Upper lobe of right lung (tissue), 1 donor: ENCODE data around the gene OSBPL3. TPM values are rescaled to one million over a fixed set of nuclear protein-coding genes. Genes with fewer than 3 reads are reported as not detected.

Experiments used
- ATAC-seq: fragments of 200-7000 bp; cut with Tn5 transposase; one replicate; pipeline ENCODE4 v1.9.1; 2020; ENCODE audit warnings: mild to moderate bottlenecking, moderate library complexity
- DNase-seq: peaks from one replicate; pipeline ENCODE4 v3.0.0-alpha.2; 2020
- H3K27ac ChIP-seq: fragments of 200-600 bp; one replicate; pipeline ENCODE4 v1.8.0; 2022
- H3K27me3 ChIP-seq: fragments of 200-600 bp; one replicate; pipeline ENCODE4 v1.8.0; 2022; ENCODE audit warnings: mild to moderate bottlenecking
- H3K36me3 ChIP-seq: fragments of 200-600 bp; one replicate; pipeline ENCODE4 v1.8.0; 2022
- H3K4me1 ChIP-seq: fragments of 200-600 bp; one replicate; pipeline ENCODE4 v1.8.0; 2022
- H3K4me3 ChIP-seq: fragments of 200-600 bp; one replicate; pipeline ENCODE4 v1.8.0; 2022; ENCODE audit warnings: mild to moderate bottlenecking
- H3K9me3 ChIP-seq: fragments of 200-600 bp; one replicate; pipeline ENCODE4 v1.8.0; 2022
- intact Hi-C: fragments of 100-400 bp; cut with DNase I; formaldehyde crosslinking; loops from one replicate; pipeline ENCODE4 v1.11.0; 2022
- total RNA-seq: library from RNA; stranded (reverse); fragmentation: NEBNext Ultra II Directional; extraction: Animal tissue kit (Norgen Biotek cat#: 25700); gene quantifications from one replicate; pipeline ENCODE4 v1.2.1, GENCODE V29; 2021
- TF ChIP-seq, protein P1 (sequence below): fragments of 200-600 bp; IDR thresholded peaks from one replicate; pipeline ENCODE4 v1.8.0; 2022; ENCODE audit warnings: antibody characterized with exemption
- donor health status: DM: no; HTN: yes; CAD: no; lungs with severe emphysema.

Gene OSBPL3
- total RNA-seq, 1 donor from 2014 or later: 23.7 TPM

GRCh38 chr7:24869572-24869971 lies 110.4 kb downstream of the OSBPL3 start:
- intact Hi-C loops: no loop called here
- Histone ChIP-seq H3K9me3 (no peaks in the 10 kb centered on the region), H3K27ac (no peak overlapping the region), H3K4me3 (no peak overlapping the region), H3K27me3 (no peaks in the 10 kb centered on the region), H3K4me1 (no peaks in the 10 kb centered on the region), H3K36me3 (no peaks in the 10 kb centered on the region)
- TF ChIP-seq, protein P1, sequence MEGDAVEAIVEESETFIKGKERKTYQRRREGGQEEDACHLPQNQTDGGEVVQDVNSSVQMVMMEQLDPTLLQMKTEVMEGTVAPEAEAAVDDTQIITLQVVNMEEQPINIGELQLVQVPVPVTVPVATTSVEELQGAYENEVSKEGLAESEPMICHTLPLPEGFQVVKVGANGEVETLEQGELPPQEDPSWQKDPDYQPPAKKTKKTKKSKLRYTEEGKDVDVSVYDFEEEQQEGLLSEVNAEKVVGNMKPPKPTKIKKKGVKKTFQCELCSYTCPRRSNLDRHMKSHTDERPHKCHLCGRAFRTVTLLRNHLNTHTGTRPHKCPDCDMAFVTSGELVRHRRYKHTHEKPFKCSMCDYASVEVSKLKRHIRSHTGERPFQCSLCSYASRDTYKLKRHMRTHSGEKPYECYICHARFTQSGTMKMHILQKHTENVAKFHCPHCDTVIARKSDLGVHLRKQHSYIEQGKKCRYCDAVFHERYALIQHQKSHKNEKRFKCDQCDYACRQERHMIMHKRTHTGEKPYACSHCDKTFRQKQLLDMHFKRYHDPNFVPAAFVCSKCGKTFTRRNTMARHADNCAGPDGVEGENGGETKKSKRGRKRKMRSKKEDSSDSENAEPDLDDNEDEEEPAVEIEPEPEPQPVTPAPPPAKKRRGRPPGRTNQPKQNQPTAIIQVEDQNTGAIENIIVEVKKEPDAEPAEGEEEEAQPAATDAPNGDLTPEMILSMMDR: no peak
- ATAC-seq: no peak
- no peak for DNase-seq

DNA sequence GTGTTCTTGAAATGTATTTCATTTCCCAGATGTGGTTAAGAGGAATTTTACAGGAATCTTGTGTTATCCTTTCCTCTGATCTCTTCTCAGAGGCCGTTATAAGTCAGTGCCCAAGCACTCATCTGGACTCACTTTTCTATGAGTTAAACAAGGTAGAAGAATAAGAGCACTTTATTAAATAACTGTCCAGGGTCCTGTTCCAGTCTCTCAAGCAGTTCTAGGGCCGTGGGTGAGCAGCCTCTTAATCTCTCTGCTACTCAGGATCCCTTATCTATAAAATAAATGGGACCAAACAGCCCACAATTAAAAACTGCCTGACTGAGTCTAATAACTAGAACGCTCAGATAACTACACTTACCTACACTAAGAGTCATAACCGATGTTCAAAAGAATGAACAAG lies 111.2 kb downstream of the OSBPL3 start:
- ATAC-seq: no peak
- Histone ChIP-seq H3K27ac (no peak overlapping the region), H3K4me3 (no peak overlapping the region), H3K9me3 (no peaks in the 10 kb centered on the region), H3K36me3 (no peaks in the 10 kb centered on the region), H3K27me3 (no peaks in the 10 kb centered on the region), H3K4me1 (no peaks in the 10 kb centered on the region)
- intact Hi-C loops: no loop called here
- DNase-seq: no peak
- TF ChIP-seq, protein P1: no peak

- Histone ChIP-seq H3K9me3 (no peaks in the 10 kb centered on the region), H3K27ac (no peak overlapping the region), H3K4me3 (no peak overlapping the region), H3K27me3 (no peaks in the 10 kb centered on the region), H3K4me1 (no peaks in the 10 kb centered on the region), H3K36me3 (no peaks in the 10 kb centered on the region)
- intact Hi-C loops: no loop called here
- no peak for ATAC-seq
- TF ChIP-seq, protein P1: no peak
- no peak for DNase-seq
Measured at GRCh38 chr7:24866004-24866615, 113.9 kb downstream of the OSBPL3 start.

DNA sequence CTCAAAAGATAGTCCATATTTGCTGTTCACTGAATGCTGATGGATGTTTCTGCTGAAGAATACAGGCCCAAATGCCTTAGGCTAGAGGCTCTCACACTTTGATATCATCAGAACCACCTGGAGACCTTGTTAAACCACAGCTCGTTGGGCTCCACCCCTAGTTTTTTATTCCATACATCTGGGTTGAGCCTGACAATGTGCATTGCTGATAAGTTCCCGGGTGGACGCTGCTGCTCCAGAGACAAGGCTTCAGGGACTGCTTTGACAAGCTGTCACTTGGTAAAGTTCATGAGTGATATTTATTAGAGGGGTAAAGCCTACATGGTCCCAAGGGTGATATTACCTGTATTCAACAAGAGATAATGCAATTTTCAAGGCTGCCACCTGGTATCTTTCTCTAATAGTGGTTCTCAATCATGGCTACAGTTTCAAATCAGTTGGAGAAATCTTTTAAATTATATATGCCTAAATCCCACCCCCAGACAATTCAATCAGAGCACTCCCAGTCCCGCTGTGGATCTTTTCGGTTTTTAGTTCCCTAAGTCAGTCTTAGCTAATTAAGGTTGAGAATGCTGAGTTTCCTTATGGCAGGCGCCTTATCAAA lies 115.7 kb downstream of the OSBPL3 start:
- TF ChIP-seq, protein P1: no peak
- no peaks in the 10 kb centered on the region for H3K27me3 ChIP-seq
- no peak overlapping the region for H3K4me3 ChIP-seq
- no peak overlapping the region for H3K27ac ChIP-seq
- no peak for DNase-seq
- no peaks in the 10 kb centered on the region for H3K36me3 ChIP-seq
- no peaks in the 10 kb centered on the region for H3K9me3 ChIP-seq
- no peak for ATAC-seq
- intact Hi-C loops: no loop called here
- no peaks in the 10 kb centered on the region for H3K4me1 ChIP-seq

DNA sequence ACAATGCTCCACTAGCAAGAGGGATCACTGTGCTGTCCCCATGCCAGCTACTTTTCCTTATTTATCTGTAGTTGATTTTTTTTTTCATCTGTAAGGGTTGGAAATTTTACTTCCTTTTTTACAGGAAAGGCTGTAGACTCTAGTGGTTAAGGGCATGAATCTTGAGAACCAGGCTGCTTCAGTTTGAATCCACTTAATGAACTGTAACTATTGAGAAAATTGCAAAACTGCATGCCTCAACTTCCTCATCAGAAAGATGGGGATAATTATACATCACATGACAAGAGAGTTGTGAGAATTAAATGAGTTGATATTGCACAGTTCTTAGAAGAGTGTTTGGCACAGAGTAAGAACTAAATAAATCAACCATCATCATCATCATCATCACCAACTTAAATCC lies 116.4 kb downstream of the OSBPL3 start:
- Histone ChIP-seq H3K27ac (no peak overlapping the region), H3K4me1 (no peaks in the 10 kb centered on the region), H3K4me3 (no peak overlapping the region), H3K9me3 (no peaks in the 10 kb centered on the region), H3K36me3 (no peaks in the 10 kb centered on the region), H3K27me3 (no peaks in the 10 kb centered on the region)
- DNase-seq: no peak
- peak; percentile 26 for ATAC-seq
- intact Hi-C loops: no loop called here
- TF ChIP-seq, protein P1: no peak
